CD4-positive, alpha-beta T cell treated with Interleukin-15 for 4 hours (primary cell): ENCODE measurements around the gene HHATL.

ENCODE experiments used
- DNase-seq: peaks from one replicate; pipeline ENCODE4 v3.0.0-alpha.2; 2020; ENCODE audit warnings: low spot score

HHATL gene

GRCh38 chr3:42698216-42698910 is 4.2 kb downstream of the HHATL start:
- DNase-seq = no peak

GRCh38 chr3:42697289-42698051 is 5.1 kb downstream of the HHATL start:
- no peak for DNase-seq

GRCh38 chr3:42696356-42697288 is 6.0 kb downstream of the HHATL start:
- no peak for DNase-seq

GRCh38 chr3:42694366-42694765 is 8.2 kb downstream of the HHATL start:
- no peak for DNase-seq

- no peak for DNase-seq
These were observed 9.1 kb downstream of the HHATL start for GRCh38 chr3:42693530-42693930.

GRCh38 chr3:42692667-42693529 is 9.7 kb downstream of the HHATL start:
- no peak for DNase-seq

GRCh38 chr3:42691816-42692666 is 10.6 kb downstream of the HHATL start:
- no peak for DNase-seq

GRCh38 chr3:42690766-42691680 is 11.6 kb downstream of the HHATL start:
- no peak for DNase-seq

GRCh38 chr3:42690191-42690590 is 12.4 kb downstream of the HHATL start:
- DNase-seq = no peak

- DNase-seq = no peak
These were observed 13.1 kb downstream of the HHATL start for GRCh38 chr3:42689421-42690014.

- no peak for DNase-seq
These were observed 13.8 kb downstream of the HHATL start for GRCh38 chr3:42688487-42689420.

GRCh38 chr3:42688016-42688415 is 14.6 kb downstream of the HHATL start:
- no peak for DNase-seq

- DNase-seq = no peak
These were observed 15.6 kb downstream of the HHATL start for GRCh38 chr3:42686832-42687650.

GRCh38 chr3:42685891-42686820 is 16.4 kb downstream of the HHATL start:
- no peak for DNase-seq

GRCh38 chr3:42685363-42685881 is 17.2 kb downstream of the HHATL start, which contains the start of gene KLHL40:
TSS of gene KLHL40 (plus strand) at chr3:42685537. CDS start at chr3:42685619, 82 bp downstream.
- no peak for DNase-seq
